Smooth muscle cell (in vitro differentiated cells): ENCODE results near the gene TMEM41B. TPM values are rescaled to one million over a fixed set of nuclear protein-coding genes. Genes with fewer than 3 reads are reported as not detected.
"Not testable (repeated sequence)": the region's sequence is repeated elsewhere in the genome, so short reads cannot be mapped to it uniquely, and the experiment has no call there.

Experiments
- DNase-seq: peaks from one replicate; lab custom pipeline; 2025; ENCODE audit not compliant: unreplicated experiment; lab: John Stamatoyannopoulos, UW
- H2AFZ ChIP-seq: fragments of 200-600 bp; sonication (generic); 2 replicates; pipeline ENCODE4 v1.6.0; 2016; ENCODE audit warnings: antibody characterized with exemption, low read depth, mild to moderate bottlenecking
- H3F3A ChIP-seq: fragments of 200-600 bp; sonication (generic); 2 replicates; pipeline ENCODE4 v1.6.0; 2017; ENCODE audit warnings: antibody characterized with exemption, low read depth
- H3K27ac ChIP-seq: fragments of 200-600 bp; sonication (generic); 2 replicates; pipeline ENCODE4 v1.5.1; 2016; ENCODE audit warnings: low read depth, mild to moderate bottlenecking
- H3K27me3 ChIP-seq: fragments of 200-600 bp; sonication (generic); 2 replicates; pipeline ENCODE4 v1.6.1; 2016; ENCODE audit warnings: low read depth, mild to moderate bottlenecking
- H3K36me3 ChIP-seq: fragments of 200-600 bp; sonication (generic); 2 replicates; pipeline ENCODE4 v1.5.1; 2016; ENCODE audit warnings: low read depth
- H3K4me1 ChIP-seq: fragments of 200-600 bp; sonication (generic); 2 replicates; pipeline ENCODE4 v1.5.1; 2016; ENCODE audit warnings: low read depth
- H3K4me2 ChIP-seq: fragments of 200-600 bp; sonication (generic); 2 replicates; pipeline ENCODE4 v1.6.0; 2016; ENCODE audit warnings: mild to moderate bottlenecking
- H3K4me3 ChIP-seq: fragments of 200-600 bp; sonication (generic); 2 replicates; pipeline ENCODE4 v1.5.1; 2016; ENCODE audit warnings: mild to moderate bottlenecking
- H3K79me2 ChIP-seq: fragments of 200-600 bp; sonication (generic); 2 replicates; pipeline ENCODE4 v1.6.0; 2016; ENCODE audit warnings: low read depth, mild to moderate bottlenecking
- H3K9ac ChIP-seq: fragments of 200-600 bp; sonication (generic); 2 replicates; pipeline ENCODE4 v1.6.0; 2016; ENCODE audit warnings: low read depth
- H3K9me3 ChIP-seq: fragments of 200-600 bp; sonication (generic); replicated peaks from 2 replicates; pipeline ENCODE4 v1.5.1; 2016; ENCODE audit warnings: low read depth
- H4K20me1 ChIP-seq: fragments of 200-600 bp; sonication (generic); 2 replicates; pipeline ENCODE4 v1.6.0; 2016; ENCODE audit warnings: low read depth
- CTCF ChIP-seq: fragments of 200-600 bp; sonication (generic); IDR thresholded peaks from 2 replicates; pipeline ENCODE4 v1.5.1; 2017; ENCODE audit warnings: borderline replicate concordance, mild to moderate bottlenecking, antibody characterized with exemption; ENCODE audit not compliant: insufficient read depth, poor library complexity, severe bottlenecking
- WGBS: methylation state at CpG from one replicate; pipeline ENCODE4 v1.1.7; 2016; ENCODE audit warnings: low lambda C conversion rate; 5-methylcytosine and 5-hydroxymethylcytosine counted together
- polyA plus RNA-seq: library from polyadenylated mRNA; unstranded; fragments of >200 nt; fragmentation: Nextera tagmentation; extraction: Ambion mirVana; gene quantifications from 2 replicates; pipeline ENCODE4 v1.2.1, GENCODE V29; 2016
- total RNA-seq: library from RNA; depleted of rRNA; stranded (reverse); fragments of >200 nt; gene quantifications from 2 replicates; pipeline ENCODE4 v1.2.3, GENCODE V29; 2014

The TMEM41B gene
- total and polyA plus RNA-seq, 2 experiments from 2014 or later = 33.6 to 57.3 TPM

GRCh38 chr11:9351321-9351881 lies 37.0 kb upstream of the TMEM41B start:
- WGBS = 74% methylated on average over 6 of the region's 6 CpGs
- Histone ChIP-seq H3K36me3 (no peaks in the 10 kb centered on the region), H3F3A (no peaks in the 10 kb centered on the region), H2AFZ (no peak overlapping the region), H3K9ac (no peak overlapping the region), H3K4me2 (no peak overlapping the region), H4K20me1 (no peaks in the 10 kb centered on the region), H3K79me2 (no peaks in the 10 kb centered on the region), H3K9me3 (no peaks in the 10 kb centered on the region), H3K4me1 (no peaks in the 10 kb centered on the region), H3K4me3 (no peak overlapping the region), H3K27me3 (no peaks in the 10 kb centered on the region), H3K27ac (no peak overlapping the region)
- DNase-seq = no peak
- TF ChIP-seq CTCF = no peak

GRCh38 chr11:9347779-9348178 lies 33.4 kb upstream of the TMEM41B start:
- not testable (repeated sequence) for H3K9ac ChIP-seq, H3K27me3 ChIP-seq, H3F3A ChIP-seq, H3K4me1 ChIP-seq, H3K4me2 ChIP-seq, H3K79me2 ChIP-seq, H2AFZ ChIP-seq, H3K9me3 ChIP-seq, H4K20me1 ChIP-seq, H3K36me3 ChIP-seq, H3K4me3 ChIP-seq, DNase-seq, H3K27ac ChIP-seq
- 63% methylated on average over 4 of the region's 4 CpGs for WGBS

- Histone ChIP-seq H3K27me3 (no peaks in the 10 kb centered on the region), H3K79me2 (no peaks in the 10 kb centered on the region), H3K36me3 (no peaks in the 10 kb centered on the region), H3K4me3 (no peak overlapping the region), H3K9ac (no peak overlapping the region), H3F3A (peaks cover 3% of the 10 kb centered on the region), H3K4me1 (no peaks in the 10 kb centered on the region), H3K9me3 (no peaks in the 10 kb centered on the region), H4K20me1 (no peaks in the 10 kb centered on the region), H3K27ac (no peak overlapping the region), H2AFZ (no peak overlapping the region), H3K4me2 (no peak overlapping the region)
- TF ChIP-seq CTCF = no peak
- WGBS = 66% methylated on average over 2 of the region's 2 CpGs
- no peak for DNase-seq
Measured at GRCh38 chr11:9347100-9347499, 32.7 kb upstream of the TMEM41B start.

GRCh38 chr11:9344061-9344680 lies 29.8 kb upstream of the TMEM41B start:
- no peak overlapping the region for H3K27ac ChIP-seq
- no peaks in the 10 kb centered on the region for H4K20me1 ChIP-seq
- no peaks in the 10 kb centered on the region for H3K79me2 ChIP-seq
- H2AFZ ChIP-seq = no peak overlapping the region
- no peak overlapping the region for H3K9ac ChIP-seq
- H3K4me1 ChIP-seq = no peaks in the 10 kb centered on the region
- no peaks in the 10 kb centered on the region for H3K9me3 ChIP-seq
- no peak overlapping the region for H3K4me3 ChIP-seq
- no peak overlapping the region for H3K4me2 ChIP-seq
- H3K36me3 ChIP-seq = no peaks in the 10 kb centered on the region
- WGBS = 69% methylated on average over 3 of the region's 3 CpGs
- TF ChIP-seq CTCF = no peak
- H3K27me3 ChIP-seq = no peaks in the 10 kb centered on the region
- H3F3A ChIP-seq = peaks cover 3% of the 10 kb centered on the region
- DNase-seq = no peak
